Astrocyte (in vitro differentiated cells and primary cell): ENCODE measurements around the gene JADE1. TPM values are rescaled to one million over a fixed set of nuclear protein-coding genes. Genes with fewer than 3 reads are reported as not detected.

Source experiments
- DNase-seq: peaks from one replicate; pipeline ENCODE4 v3.0.0-alpha.2; 2010; ENCODE audit warnings: low read depth
- FAIRE-seq: peaks from 2 replicates; lab custom pipeline; 2011; peaks lifted over from hg19 to GRCh38; lab: Jason Lieb, UNC
- H2AFZ ChIP-seq: 2 replicates; pipeline ENCODE4 v1.6.0; 2012; ENCODE audit warnings: low read depth, low read length, inconsistent platforms
- H3K27ac ChIP-seq: 2 replicates; pipeline ENCODE4 v1.5.1; 2011; ENCODE audit warnings: low read depth, low read length, inconsistent platforms
- H3K27me3 ChIP-seq: 2 replicates; pipeline ENCODE4 v1.6.0; 2011; ENCODE audit warnings: low read length, inconsistent platforms; ENCODE audit not compliant: insufficient read depth
- H3K36me3 ChIP-seq: 2 replicates; pipeline ENCODE4 v1.5.1; 2011; ENCODE audit warnings: low read length, inconsistent platforms; ENCODE audit not compliant: insufficient read depth
- H3K4me1 ChIP-seq: 2 replicates; pipeline ENCODE4 v1.5.1; 2011; ENCODE audit warnings: low read length, inconsistent platforms; ENCODE audit not compliant: insufficient read depth
- H3K4me2 ChIP-seq: 2 replicates; pipeline ENCODE4 v1.6.0; 2012; ENCODE audit warnings: low read length, inconsistent platforms
- H3K4me3 ChIP-seq: 2 replicates; pipeline ENCODE4 v1.5.1; 2011; ENCODE audit warnings: low read depth, mild to moderate bottlenecking, low read length, inconsistent platforms; ENCODE audit not compliant: insufficient read depth
- H3K79me2 ChIP-seq: 2 replicates; pipeline ENCODE4 v1.6.0; 2012; ENCODE audit warnings: mild to moderate bottlenecking, low read length, inconsistent platforms; ENCODE audit not compliant: insufficient read depth
- H3K9ac ChIP-seq: 2 replicates; pipeline ENCODE4 v1.6.0; 2012; ENCODE audit warnings: mild to moderate bottlenecking, low read length, inconsistent platforms
- H3K9me3 ChIP-seq: 2 replicates; pipeline ENCODE4 v1.5.1; 2012; ENCODE audit warnings: low read depth, mild to moderate bottlenecking, low read length, inconsistent platforms; ENCODE audit not compliant: insufficient read depth
- H4K20me1 ChIP-seq: 2 replicates; pipeline ENCODE4 v1.6.0; 2012; ENCODE audit warnings: low read length, inconsistent platforms; ENCODE audit not compliant: insufficient read depth
- H3K27ac Mint-ChIP-seq: one replicate; pipeline ENCODE4 v1.8.0; 2021; ENCODE audit warnings: mild to moderate bottlenecking, mixed read lengths; ENCODE audit not compliant: unreplicated experiment
- H3K27me3 Mint-ChIP-seq: one replicate; pipeline ENCODE4 v1.8.0; 2021; ENCODE audit warnings: low read depth, mixed read lengths; ENCODE audit not compliant: unreplicated experiment
- H3K36me3 Mint-ChIP-seq: one replicate; pipeline ENCODE4 v1.8.0; 2021; ENCODE audit warnings: low read depth, mixed read lengths; ENCODE audit not compliant: unreplicated experiment
- H3K4me1 Mint-ChIP-seq: one replicate; pipeline ENCODE4 v1.8.0; 2021; ENCODE audit warnings: low read depth, mixed read lengths; ENCODE audit not compliant: unreplicated experiment
- H3K4me3 Mint-ChIP-seq: one replicate; pipeline ENCODE4 v1.8.0; 2021; ENCODE audit warnings: mild to moderate bottlenecking, moderate library complexity, mixed read lengths; ENCODE audit not compliant: unreplicated experiment
- H3K9me3 Mint-ChIP-seq: one replicate; pipeline ENCODE4 v1.8.0; 2021; ENCODE audit warnings: mild to moderate bottlenecking, mixed read lengths; ENCODE audit not compliant: unreplicated experiment
- EZH2 ChIP-seq: IDR thresholded peaks from 2 replicates; pipeline ENCODE4 v1.6.1; 2012; ENCODE audit warnings: mild to moderate bottlenecking, low read length, inconsistent platforms; ENCODE audit not compliant: insufficient read depth
- total RNA-seq: library from RNA; stranded (reverse); gene quantifications from 2 replicates; pipeline ENCODE4 v1.2.1, GENCODE V29; 2021
- TF ChIP-seq, protein P1 (sequence below): IDR thresholded peaks from 2 replicates; pipeline ENCODE4 v1.5.1; 2011; ENCODE audit warnings: low read depth, mild to moderate bottlenecking, inconsistent platforms, low read length, moderate library complexity; ENCODE audit not compliant: insufficient read depth

Gene JADE1
- total RNA-seq, 1 donor from 2014 or later, result 88.3 TPM

DNA sequence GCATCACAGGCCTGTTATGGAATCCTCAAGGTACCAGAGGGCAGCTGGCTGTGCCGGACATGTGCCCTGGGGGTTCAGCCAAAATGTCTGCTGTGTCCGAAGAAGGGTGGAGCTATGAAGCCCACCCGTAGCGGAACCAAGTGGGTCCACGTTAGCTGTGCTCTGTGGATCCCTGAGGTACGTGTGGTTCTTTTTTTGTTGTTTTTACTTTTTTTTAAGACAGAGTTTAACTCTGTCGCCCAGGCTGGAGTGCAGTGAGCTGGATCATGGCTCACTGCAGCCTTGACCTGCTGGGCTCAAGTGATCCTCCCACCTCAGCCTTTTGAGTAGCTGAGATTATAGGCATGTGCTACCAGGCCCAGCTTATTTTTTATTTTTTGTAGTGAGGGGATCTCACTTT, 46.1 kb downstream of the JADE1 start:
- H3K9ac ChIP-seq, result no peak overlapping the region
- peaks cover 48% of the 10 kb centered on the region for H3K4me1 Mint-ChIP-seq
- DNase-seq (no peak), FAIRE-seq (no peak)
- H3K9me3 Mint-ChIP-seq, result no peaks in the 10 kb centered on the region
- no peak overlapping the region for H3K4me3 Mint-ChIP-seq
- peaks cover 9% of the 10 kb centered on the region for H3K79me2 ChIP-seq
- no peaks in the 10 kb centered on the region for H3K9me3 ChIP-seq
- no peak overlapping the region for H2AFZ ChIP-seq
- H3K27me3 Mint-ChIP-seq, result no peaks in the 10 kb centered on the region
- H3K36me3 ChIP-seq, result peaks cover 48% of the 10 kb centered on the region
- H3K27ac Mint-ChIP-seq, result peak overlapping the region; percentile 10
- TF ChIP-seq, protein P1, sequence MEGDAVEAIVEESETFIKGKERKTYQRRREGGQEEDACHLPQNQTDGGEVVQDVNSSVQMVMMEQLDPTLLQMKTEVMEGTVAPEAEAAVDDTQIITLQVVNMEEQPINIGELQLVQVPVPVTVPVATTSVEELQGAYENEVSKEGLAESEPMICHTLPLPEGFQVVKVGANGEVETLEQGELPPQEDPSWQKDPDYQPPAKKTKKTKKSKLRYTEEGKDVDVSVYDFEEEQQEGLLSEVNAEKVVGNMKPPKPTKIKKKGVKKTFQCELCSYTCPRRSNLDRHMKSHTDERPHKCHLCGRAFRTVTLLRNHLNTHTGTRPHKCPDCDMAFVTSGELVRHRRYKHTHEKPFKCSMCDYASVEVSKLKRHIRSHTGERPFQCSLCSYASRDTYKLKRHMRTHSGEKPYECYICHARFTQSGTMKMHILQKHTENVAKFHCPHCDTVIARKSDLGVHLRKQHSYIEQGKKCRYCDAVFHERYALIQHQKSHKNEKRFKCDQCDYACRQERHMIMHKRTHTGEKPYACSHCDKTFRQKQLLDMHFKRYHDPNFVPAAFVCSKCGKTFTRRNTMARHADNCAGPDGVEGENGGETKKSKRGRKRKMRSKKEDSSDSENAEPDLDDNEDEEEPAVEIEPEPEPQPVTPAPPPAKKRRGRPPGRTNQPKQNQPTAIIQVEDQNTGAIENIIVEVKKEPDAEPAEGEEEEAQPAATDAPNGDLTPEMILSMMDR, result no peak
- TF ChIP-seq EZH2, result no peak
- H3K27ac ChIP-seq, result no peak overlapping the region
- H3K4me3 ChIP-seq, result no peak overlapping the region
- peaks cover 34% of the 10 kb centered on the region for H3K4me1 ChIP-seq
- H3K36me3 Mint-ChIP-seq, result peaks cover 43% of the 10 kb centered on the region
- no peak overlapping the region for H3K4me2 ChIP-seq
- no peaks in the 10 kb centered on the region for H3K27me3 ChIP-seq
- peaks cover 6% of the 10 kb centered on the region for H4K20me1 ChIP-seq

GRCh38 chr4:128856246-128856645, 46.7 kb downstream of the JADE1 start:
- H3K27me3 ChIP-seq, result no peaks in the 10 kb centered on the region
- H3K4me2 ChIP-seq, result no peak overlapping the region
- H3K79me2 ChIP-seq, result peaks cover 9% of the 10 kb centered on the region
- peaks cover 44% of the 10 kb centered on the region for H3K36me3 Mint-ChIP-seq
- no peak overlapping the region for H2AFZ ChIP-seq
- TF ChIP-seq, protein P1, result no peak
- TF ChIP-seq EZH2, result no peak
- no peaks in the 10 kb centered on the region for H3K9me3 ChIP-seq
- H4K20me1 ChIP-seq, result peaks cover 6% of the 10 kb centered on the region
- no peak overlapping the region for H3K4me3 Mint-ChIP-seq
- no peak overlapping the region for H3K27ac ChIP-seq
- H3K9ac ChIP-seq, result no peak overlapping the region
- peaks cover 54% of the 10 kb centered on the region for H3K36me3 ChIP-seq
- H3K27ac Mint-ChIP-seq, result peak overlapping the region; percentile 10
- H3K4me3 ChIP-seq, result no peak overlapping the region
- FAIRE-seq (peak; percentile 20), DNase-seq (no peak)
- H3K9me3 Mint-ChIP-seq, result no peaks in the 10 kb centered on the region
- H3K4me1 ChIP-seq, result peaks cover 34% of the 10 kb centered on the region
- peaks cover 52% of the 10 kb centered on the region for H3K4me1 Mint-ChIP-seq
- no peaks in the 10 kb centered on the region for H3K27me3 Mint-ChIP-seq

DNA sequence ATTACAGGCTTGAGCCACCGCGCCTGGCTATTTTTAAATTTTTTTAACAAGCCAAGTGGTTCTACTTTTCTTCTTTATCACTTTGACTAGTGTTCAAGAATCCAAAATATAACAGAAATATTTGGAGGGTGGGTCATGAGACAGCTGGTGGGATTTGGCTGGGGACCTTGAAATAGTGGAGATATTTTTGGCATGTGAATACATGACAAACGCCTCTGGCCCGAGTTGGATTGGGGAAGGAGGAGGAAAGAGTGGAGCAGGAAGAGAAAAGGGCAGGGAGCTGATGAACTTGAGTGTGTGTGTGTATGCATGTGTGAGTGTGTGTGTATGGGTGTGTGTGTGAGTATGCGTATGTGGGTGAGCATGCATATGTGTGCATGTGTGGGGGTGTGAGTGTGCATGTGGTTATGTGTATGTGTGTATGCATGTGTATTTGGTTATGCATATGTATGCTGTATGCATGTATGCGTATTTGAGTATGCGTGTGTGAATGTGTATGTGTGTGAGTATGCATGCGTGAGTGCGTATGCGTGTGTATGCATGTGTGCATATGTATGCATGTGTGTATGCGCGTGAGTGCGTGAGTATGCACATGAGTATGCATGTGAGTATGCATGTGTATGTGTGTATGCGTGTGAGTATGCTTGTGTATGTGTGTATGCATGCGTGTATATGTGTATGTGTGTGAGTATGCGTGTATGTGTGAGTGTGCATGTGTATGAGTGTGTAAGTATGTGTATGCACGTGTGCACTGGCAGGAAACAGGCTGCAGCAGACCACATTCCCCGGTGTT, 49.6 kb downstream of the JADE1 start:
- H3K4me1 ChIP-seq, result peaks cover 29% of the 10 kb centered on the region
- peak; percentile 90 for DNase-seq
- peaks cover 47% of the 10 kb centered on the region for H3K36me3 ChIP-seq
- no peak overlapping the region for H3K4me3 Mint-ChIP-seq
- no peaks in the 10 kb centered on the region for H3K27me3 Mint-ChIP-seq
- no peaks in the 10 kb centered on the region for H3K9me3 ChIP-seq
- no peak overlapping the region for H3K27ac Mint-ChIP-seq
- H4K20me1 ChIP-seq, result peaks cover 6% of the 10 kb centered on the region
- peaks cover 61% of the 10 kb centered on the region for H3K4me1 Mint-ChIP-seq
- H3K9ac ChIP-seq, result peak overlapping the region; percentile 4
- peak overlapping the region; percentile 56 for H3K4me2 ChIP-seq
- TF ChIP-seq EZH2, result no peak
- TF ChIP-seq, protein P1, result no peak
- no peak overlapping the region for H3K4me3 ChIP-seq
- H3K9me3 Mint-ChIP-seq, result no peaks in the 10 kb centered on the region
- peaks cover 52% of the 10 kb centered on the region for H3K36me3 Mint-ChIP-seq
- H3K27me3 ChIP-seq, result no peaks in the 10 kb centered on the region
- peak; percentile 78 for FAIRE-seq
- H3K27ac ChIP-seq, result no peak overlapping the region
- peaks cover 15% of the 10 kb centered on the region for H3K79me2 ChIP-seq
- no peak overlapping the region for H2AFZ ChIP-seq
